IPS DF 6.9 (cell line): ENCODE results near the gene WNT1.

ENCODE experiments used
- DNase-seq: peaks from one replicate; pipeline ENCODE4 v3.0.0-alpha.2; 2013; ENCODE audit warnings: low read depth, low spot score
- H3K27ac ChIP-seq: one replicate; pipeline ENCODE4 v1.5.1; 2013; ENCODE audit warnings: low read length, control low read depth
- H3K27me3 ChIP-seq: 2 replicates; pipeline ENCODE4 v1.6.1; 2013; ENCODE audit warnings: mild to moderate bottlenecking, low read length; ENCODE audit not compliant: control insufficient read depth, insufficient read depth
- H3K36me3 ChIP-seq: 2 replicates; pipeline ENCODE4 v1.6.1; 2013; ENCODE audit warnings: low read length; ENCODE audit not compliant: control insufficient read depth, insufficient read depth
- H3K4me1 ChIP-seq: 2 replicates; pipeline ENCODE4 v1.6.1; 2013; ENCODE audit warnings: low read length; ENCODE audit not compliant: control insufficient read depth, insufficient read depth
- H3K4me3 ChIP-seq: 2 replicates; pipeline ENCODE4 v1.5.1; 2013; ENCODE audit warnings: mild to moderate bottlenecking, low read length
- H3K9me3 ChIP-seq: 2 replicates; pipeline ENCODE4 v1.6.1; 2013; ENCODE audit warnings: low read length, inconsistent platforms; ENCODE audit not compliant: control insufficient read depth, insufficient read depth
- WGBS: extraction: QIAGEN DNeasy Blood & Tissue Kit; methylation state at CpG from one replicate; pipeline ENCODE4 v1.1.7; 2013; ENCODE audit warnings: mixed read lengths, missing lambda C conversion rate; ENCODE audit not compliant: insufficient read length, insufficient coverage; 5-methylcytosine and 5-hydroxymethylcytosine counted together

Gene WNT1

GRCh38 chr12:48994224-48995085, 16.3 kb downstream of the WNT1 start:
- no CpG with 5 or more reads among the region's 32 CpGs for WGBS
- no peaks in the 10 kb centered on the region for H3K36me3 ChIP-seq
- no peak overlapping the region for H3K27ac ChIP-seq
- no peaks in the 10 kb centered on the region for H3K9me3 ChIP-seq
- DNase-seq: no peak
- peaks cover 49% of the 10 kb centered on the region for H3K27me3 ChIP-seq
- peaks cover 9% of the 10 kb centered on the region; the same call in 1 of the 2 replicates for H3K4me1 ChIP-seq
- H3K4me3 ChIP-seq: no peak overlapping the region; the same call in 1 of the 2 replicates

- Histone ChIP-seq H3K9me3 (no peaks in the 10 kb centered on the region), H3K36me3 (no peaks in the 10 kb centered on the region), H3K4me3 (no peak overlapping the region), H3K27ac (no peak overlapping the region), H3K4me1 (peaks cover 13% of the 10 kb centered on the region), H3K27me3 (peaks cover 53% of the 10 kb centered on the region)
- no CpG with 5 or more reads among the region's 32 CpGs for WGBS
- no peak for DNase-seq
These were observed 17.2 kb downstream of the WNT1 start for GRCh38 chr12:48995086-48995879.

DNA sequence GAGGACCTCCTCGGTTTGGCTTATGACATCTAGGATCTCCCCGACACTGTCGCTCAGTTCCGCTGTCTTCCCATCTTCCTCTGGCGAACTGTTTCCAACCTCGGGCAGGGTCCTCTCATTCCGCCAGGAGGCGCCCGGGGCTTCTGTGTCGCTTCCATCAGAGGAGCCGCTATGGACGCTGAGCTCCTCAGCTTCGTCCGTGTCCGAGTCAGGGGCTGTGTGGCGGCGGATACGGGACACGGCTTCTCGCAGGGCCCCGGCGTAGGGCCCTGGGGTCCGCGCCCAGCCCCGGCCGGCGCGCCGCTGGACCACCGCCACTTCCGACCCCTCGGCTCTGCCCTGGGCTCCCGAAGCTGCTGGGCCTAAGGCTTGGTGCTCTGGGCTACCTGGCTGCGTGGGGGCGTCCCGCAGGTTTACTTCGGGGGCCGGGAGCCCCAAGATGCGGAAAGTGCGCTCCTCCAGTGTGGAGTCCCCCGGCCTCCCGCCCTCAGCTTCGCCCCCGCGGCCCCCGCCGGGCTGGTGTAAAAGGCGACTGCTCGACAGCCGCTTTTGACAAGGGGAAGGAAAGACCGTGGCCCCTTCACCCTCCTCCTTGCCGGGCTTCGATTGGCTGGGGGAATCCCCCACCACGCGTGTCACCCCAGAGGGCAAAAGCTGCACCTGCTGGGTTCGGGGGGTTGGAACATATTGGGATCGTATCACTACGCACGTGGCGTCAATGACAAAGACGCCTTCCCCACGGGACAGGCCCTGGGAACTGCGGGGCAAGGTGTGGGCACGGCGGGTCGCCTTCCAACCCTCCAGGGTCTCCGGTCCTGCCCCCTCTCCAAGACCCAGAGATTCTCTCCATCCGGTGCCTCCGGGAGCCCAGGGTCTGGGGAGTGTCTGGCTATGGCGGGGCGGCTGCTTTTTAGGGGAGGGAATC, 18.9 kb downstream of the WNT1 start:
- DNase-seq: no peak
- no peaks in the 10 kb centered on the region for H3K9me3 ChIP-seq
- WGBS: no CpG with 5 or more reads among the region's 71 CpGs
- H3K36me3 ChIP-seq: no peaks in the 10 kb centered on the region
- peaks cover 53% of the 10 kb centered on the region for H3K27me3 ChIP-seq
- H3K27ac ChIP-seq: no peak overlapping the region
- H3K4me1 ChIP-seq: peaks cover 13% of the 10 kb centered on the region
- H3K4me3 ChIP-seq: peak overlapping the region; percentile 50; the same call in 1 of the 2 replicates

DNA sequence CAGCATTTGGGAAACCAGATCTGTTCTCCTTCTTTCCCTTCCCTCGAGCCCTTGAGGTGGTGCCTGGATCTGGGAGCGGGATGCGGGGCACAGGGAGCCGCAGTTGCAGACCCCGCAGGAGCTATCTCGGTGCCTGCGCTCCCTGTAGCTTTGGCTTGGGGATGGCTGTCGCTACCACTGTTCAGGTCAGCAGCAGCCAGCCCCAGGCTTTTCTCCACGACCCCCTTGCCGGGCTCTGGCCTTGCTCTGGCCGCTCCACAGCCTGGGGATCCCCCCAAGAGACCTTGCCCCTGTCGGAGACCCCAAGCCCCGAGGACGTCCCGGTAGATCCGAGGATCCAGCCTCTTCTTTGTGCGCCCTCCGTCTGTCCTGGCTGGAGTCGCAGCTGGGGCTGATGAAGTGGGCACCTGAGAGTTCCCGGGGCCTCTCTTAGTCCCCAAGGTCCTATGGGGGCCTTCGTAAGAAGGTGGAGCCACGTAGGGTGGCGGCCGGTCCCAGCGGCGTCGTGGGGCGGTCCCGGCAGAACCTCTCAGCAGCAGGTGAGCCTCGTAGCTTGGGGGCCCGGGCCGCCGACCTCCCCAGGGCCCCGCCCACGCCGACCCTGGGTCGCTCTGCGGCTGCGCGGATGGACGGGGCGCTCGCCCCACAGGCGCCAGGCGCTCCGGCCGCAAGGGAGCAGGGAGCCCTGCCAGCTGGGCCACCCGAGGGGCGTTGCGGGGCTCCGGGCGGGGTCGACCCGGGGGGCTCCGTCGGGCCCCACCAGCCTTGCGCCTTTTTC, 19.8 kb downstream of the WNT1 start:
- Histone ChIP-seq H3K4me3 (peak overlapping the region; percentile 50; the same call in 1 of the 2 replicates), H3K9me3 (no peaks in the 10 kb centered on the region), H3K27ac (no peak overlapping the region), H3K27me3 (peaks cover 53% of the 10 kb centered on the region), H3K36me3 (no peaks in the 10 kb centered on the region), H3K4me1 (peaks cover 13% of the 10 kb centered on the region)
- no peak for DNase-seq
- WGBS: no CpG with 5 or more reads among the region's 57 CpGs

- Histone ChIP-seq H3K27me3 (peaks cover 48% of the 10 kb centered on the region), H3K4me3 (peak overlapping the region; percentile 50; the same call in 1 of the 2 replicates), H3K9me3 (no peaks in the 10 kb centered on the region), H3K4me1 (peaks cover 13% of the 10 kb centered on the region), H3K36me3 (no peaks in the 10 kb centered on the region), H3K27ac (no peak overlapping the region)
- DNase-seq: no peak
- no CpG with 5 or more reads among the region's 48 CpGs for WGBS
These were observed 20.6 kb downstream of the WNT1 start for GRCh38 chr12:48998497-48999353.

DNA sequence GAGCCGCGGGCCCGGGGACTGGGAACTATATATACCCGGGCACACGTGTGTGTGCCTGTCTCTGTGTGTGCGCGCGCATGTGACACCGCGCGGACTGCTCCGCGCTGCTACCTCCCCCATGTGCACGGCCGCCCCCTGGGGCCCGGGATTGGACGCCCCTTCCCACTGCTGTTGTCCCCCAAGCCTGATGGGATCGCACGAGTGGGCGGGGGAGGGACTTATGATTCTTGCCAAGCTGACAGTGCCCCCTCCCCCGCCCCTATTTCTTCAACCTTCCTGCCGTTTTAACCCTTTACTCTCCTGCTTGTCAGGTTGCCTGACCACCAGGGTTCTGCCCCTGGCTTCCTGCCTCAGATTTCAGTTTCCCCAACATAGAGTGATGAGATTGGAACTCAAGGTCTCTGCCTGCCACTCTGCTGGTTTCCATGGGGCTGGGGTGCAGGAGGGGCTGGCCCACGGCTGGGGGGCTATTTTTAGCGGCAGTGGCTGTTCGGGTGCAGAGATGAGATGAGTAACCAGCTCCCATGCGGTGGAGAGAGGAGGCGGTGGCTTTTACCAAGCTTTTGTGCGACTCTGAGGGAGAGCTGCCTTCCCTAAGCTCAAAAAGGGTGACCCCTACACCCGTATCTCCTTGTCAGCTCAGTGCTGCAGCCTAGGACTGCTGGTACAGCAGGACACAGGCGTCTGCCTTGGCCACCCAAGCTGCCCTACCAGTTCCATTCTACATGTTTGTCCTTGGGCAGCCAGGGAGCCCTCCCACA, 21.4 kb downstream of the WNT1 start, which contains the start of gene DDN:
TSS of gene DDN (minus strand) at position 5 of the 761 bp plus-strand sequence. CDS start 88 bp downstream, outside the sequence.
- peaks cover 11% of the 10 kb centered on the region for H3K4me1 ChIP-seq
- H3K9me3 ChIP-seq: no peaks in the 10 kb centered on the region
- H3K27me3 ChIP-seq: peaks cover 40% of the 10 kb centered on the region
- H3K36me3 ChIP-seq: no peaks in the 10 kb centered on the region; the same call in 1 of the 2 replicates
- H3K27ac ChIP-seq: no peak within 1 kb of the TSS
- peak within 1 kb of the TSS; percentile 50; the same call in 1 of the 2 replicates for H3K4me3 ChIP-seq
- DNase-seq: no peak
- no CpG with 5 or more reads among the region's 30 CpGs for WGBS

- Histone ChIP-seq H3K9me3 (no peaks in the 10 kb centered on the region), H3K4me3 (no peak overlapping the region), H3K4me1 (peaks cover 8% of the 10 kb centered on the region), H3K27me3 (peaks cover 36% of the 10 kb centered on the region), H3K27ac (no peak overlapping the region), H3K36me3 (no peaks in the 10 kb centered on the region; the same call in 1 of the 2 replicates)
- no peak for DNase-seq
- no CpG with 5 or more reads among the region's 2 CpGs for WGBS
These were observed 22.2 kb downstream of the WNT1 start for GRCh38 chr12:49000346-49000745.

DNA sequence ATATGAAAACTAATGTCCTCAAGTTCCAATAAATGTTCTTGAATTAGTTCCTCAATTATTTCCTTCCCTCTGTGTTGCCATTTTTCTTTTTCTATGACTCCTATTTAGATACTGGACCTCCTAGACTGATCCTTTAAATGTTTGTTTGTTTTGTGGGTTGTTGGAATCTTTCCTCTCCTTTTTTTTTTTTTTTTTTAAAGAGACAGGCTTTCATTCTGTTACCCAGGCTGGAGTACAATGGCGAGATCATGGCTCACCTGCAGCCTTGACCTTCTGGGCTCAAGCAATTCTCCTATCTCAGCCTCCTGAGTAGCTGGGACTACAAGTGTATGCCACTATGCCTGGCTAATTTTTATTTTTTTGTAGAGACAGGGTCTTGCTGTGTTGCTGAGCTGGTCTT, 30.8 kb downstream of the WNT1 start:
- H3K9me3 ChIP-seq: no peaks in the 10 kb centered on the region
- no CpG with 5 or more reads among the region's 1 CpG for WGBS
- no peak overlapping the region for H3K27ac ChIP-seq
- H3K4me1 ChIP-seq: no peaks in the 10 kb centered on the region
- no peak for DNase-seq
- no peaks in the 10 kb centered on the region for H3K27me3 ChIP-seq
- no peaks in the 10 kb centered on the region; the same call in 1 of the 2 replicates for H3K36me3 ChIP-seq
- H3K4me3 ChIP-seq: no peak overlapping the region
